Transverse colon (tissue), 4 donors: ENCODE results near the gene CCDC38. TPM values are rescaled to one million over a fixed set of nuclear protein-coding genes. Genes with fewer than 3 reads are reported as not detected.

Source experiments
- DNase-seq: peaks from one replicate; pipeline ENCODE4 v3.0.0-alpha.2; 2019
- H3K27ac ChIP-seq, 4 donors: fragments of 200-600 bp; sonication (generic); 2 replicates each; pipeline ENCODE4 v1.5.1; 2016 to 2018; ENCODE audit warnings: inconsistent platforms in 4 of 4
- H3K27me3 ChIP-seq: fragments of 200-600 bp; sonication (generic); 2 replicates; pipeline ENCODE4 v1.5.1; 2017; ENCODE audit warnings: inconsistent platforms
- H3K36me3 ChIP-seq, 4 donors: fragments of 200-600 bp; sonication (generic); 2 replicates each; pipeline ENCODE4 v1.5.1; 2017 to 2019; ENCODE audit warnings: inconsistent platforms in 4 of 4
- H3K4me1 ChIP-seq, 4 donors: fragments of 200-600 bp; sonication (generic); 2 replicates each; pipeline ENCODE4 v1.5.1; 2017 to 2020; ENCODE audit warnings: inconsistent platforms in 4 of 4
- H3K4me3 ChIP-seq, 4 donors: fragments of 200-600 bp; sonication (generic); 1 replicate in 1 of 4; 2 replicates in 3 of 4; pipeline versions ENCODE4 v1.5.1 to v1.6.1; 2017 to 2019; ENCODE audit warnings: inconsistent platforms in 4 of 4
- H3K9me3 ChIP-seq, 2 donors: fragments of 200-600 bp; sonication (generic); 2 replicates each; pipeline ENCODE4 v1.5.1; 2017 to 2019; ENCODE audit warnings: inconsistent platforms in 2 of 2
- EP300 ChIP-seq: sonication (generic); formaldehyde crosslinking; IDR thresholded peaks from one replicate; pipeline ENCODE4 v1.6.1; 2017; ENCODE audit warnings: antibody characterized with exemption, low read depth
- POLR2A ChIP-seq: fragments of 450-650 bp; IDR thresholded peaks from one replicate; pipeline ENCODE4 v1.6.1; 2016; ENCODE audit warnings: antibody characterized with exemption, mild to moderate bottlenecking, moderate library complexity
- POLR2AphosphoS5 ChIP-seq, 3 donors: sonication (generic); formaldehyde crosslinking; IDR thresholded peaks; one replicate each; pipeline ENCODE4 v1.6.1; 2016; ENCODE audit warnings: antibody characterized with exemption in 3 of 3
- WGBS, 2 donors: methylation state at CpG; one replicate each; pipeline ENCODE4 v1.1.5; 2018; ENCODE audit warnings: low coverage in 1 of 2; 5-methylcytosine and 5-hydroxymethylcytosine counted together
- in situ Hi-C, 4 donors: fragments of 200-750 bp; cut with MboI; loops; one replicate each; pipeline versions ENCODE4 v1.15.0 to v1.15.1; 2017; ENCODE audit warnings: low sequenced_read_pairs in 3 of 4, low pct_ligation_motif_present in 1 of 4, low pct_unique_long_range_greater_than_20kb in 1 of 4
- intact Hi-C: fragments of 100-400 bp; cut with DNase I; formaldehyde crosslinking; loops from one replicate; pipeline ENCODE4 v1.15.1; 2023; ENCODE audit warnings: low total_unique reads
- total RNA-seq, 4 donors: library from RNA; depleted of rRNA; stranded (reverse); fragments of >200 nt; gene quantifications; one replicate each; pipeline ENCODE4 v1.1.0, GENCODE V29; 2016
- TF ChIP-seq, protein P1 (sequence below), 5 experiments: fragments of 200-600 bp in 3 of 5; fragments of 450-650 bp in 2 of 5; sonication (generic) in 3 of 5; IDR thresholded peaks; 1 replicate in 2 of 5; 2 replicates in 3 of 5; pipeline ENCODE4 v1.5.1; 2016 to 2017; ENCODE audit warnings: antibody characterized with exemption in 5 of 5, inconsistent platforms in 3 of 5, mild to moderate bottlenecking in 2 of 5, moderate library complexity in 1 of 5

The CCDC38 gene
- total RNA-seq, 4 donors from 2014 or later, result not detected

DNA sequence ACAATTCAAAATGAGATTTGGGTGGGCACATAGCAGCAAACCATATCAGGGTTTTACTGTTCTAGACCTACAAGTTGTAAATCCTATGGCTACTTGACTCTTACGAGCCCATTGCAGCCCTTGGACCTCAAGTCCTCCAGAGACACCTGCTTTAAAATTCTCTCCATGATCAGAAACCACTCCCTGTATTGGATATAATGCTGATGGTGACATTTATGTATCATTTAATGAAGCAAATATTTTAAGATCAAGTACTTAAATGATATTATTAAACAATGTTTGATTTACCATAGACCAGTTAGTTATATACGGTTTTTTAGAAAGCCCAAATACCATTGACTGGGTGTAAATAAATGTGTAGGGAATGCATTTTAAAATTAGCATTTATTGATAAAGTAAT lies 24.9 kb upstream of the CCDC38 start:
- no peak overlapping the region for H3K4me3 ChIP-seq
- H3K9me3 ChIP-seq, result no peaks in the 10 kb centered on the region
- no peak overlapping the region for H3K27ac ChIP-seq
- no peaks in the 10 kb centered on the region for H3K27me3 ChIP-seq
- intact Hi-C loops (no loop called here), in situ Hi-C loops (no loop called here)
- no peaks in the 10 kb centered on the region for H3K36me3 ChIP-seq
- WGBS, 2 donors, result 92 to 97% methylated on average over 2 of the region's 2 CpGs
- no peaks in the 10 kb centered on the region for H3K4me1 ChIP-seq
- no peak for TF ChIP-seq EP300
- TF ChIP-seq, protein P1, sequence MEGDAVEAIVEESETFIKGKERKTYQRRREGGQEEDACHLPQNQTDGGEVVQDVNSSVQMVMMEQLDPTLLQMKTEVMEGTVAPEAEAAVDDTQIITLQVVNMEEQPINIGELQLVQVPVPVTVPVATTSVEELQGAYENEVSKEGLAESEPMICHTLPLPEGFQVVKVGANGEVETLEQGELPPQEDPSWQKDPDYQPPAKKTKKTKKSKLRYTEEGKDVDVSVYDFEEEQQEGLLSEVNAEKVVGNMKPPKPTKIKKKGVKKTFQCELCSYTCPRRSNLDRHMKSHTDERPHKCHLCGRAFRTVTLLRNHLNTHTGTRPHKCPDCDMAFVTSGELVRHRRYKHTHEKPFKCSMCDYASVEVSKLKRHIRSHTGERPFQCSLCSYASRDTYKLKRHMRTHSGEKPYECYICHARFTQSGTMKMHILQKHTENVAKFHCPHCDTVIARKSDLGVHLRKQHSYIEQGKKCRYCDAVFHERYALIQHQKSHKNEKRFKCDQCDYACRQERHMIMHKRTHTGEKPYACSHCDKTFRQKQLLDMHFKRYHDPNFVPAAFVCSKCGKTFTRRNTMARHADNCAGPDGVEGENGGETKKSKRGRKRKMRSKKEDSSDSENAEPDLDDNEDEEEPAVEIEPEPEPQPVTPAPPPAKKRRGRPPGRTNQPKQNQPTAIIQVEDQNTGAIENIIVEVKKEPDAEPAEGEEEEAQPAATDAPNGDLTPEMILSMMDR (IDR thresholded peaks at IDR 0.05), result no peak
- TF ChIP-seq POLR2AphosphoS5 (IDR thresholded peaks at IDR 0.05), result no peak
- TF ChIP-seq POLR2A, result no peak
- no peak for DNase-seq

DNA sequence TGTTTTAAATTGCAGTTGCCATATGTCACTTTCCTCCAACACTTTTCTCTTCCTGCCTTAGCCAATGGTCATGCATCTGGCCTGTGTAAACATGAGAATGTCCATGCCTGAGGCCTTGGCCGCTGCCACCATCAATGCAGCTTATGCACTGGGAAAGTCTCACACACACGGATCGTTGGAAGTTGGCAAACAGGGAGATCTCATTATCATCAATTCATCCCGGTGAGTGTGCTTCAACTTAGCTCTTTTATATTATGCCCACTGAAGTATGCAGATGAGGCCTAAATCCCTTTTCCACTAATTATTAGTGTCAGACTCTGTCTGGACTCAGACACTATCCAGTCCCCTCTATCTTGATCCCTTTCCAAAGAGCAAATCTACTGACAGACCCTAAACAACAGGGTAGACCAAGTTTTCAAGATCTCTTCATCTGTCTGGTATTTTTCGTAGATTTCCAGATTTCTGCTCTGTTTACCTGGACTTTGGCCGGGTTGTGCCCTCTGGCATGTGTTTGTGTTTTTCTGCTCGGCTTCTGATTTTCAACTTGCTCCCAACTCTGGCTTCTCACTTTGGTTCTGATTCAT lies 24.0 kb upstream of the CCDC38 start:
- TF ChIP-seq POLR2A (no peak), EP300 (no peak), POLR2AphosphoS5 (IDR thresholded peaks at IDR 0.05) (no peak)
- TF ChIP-seq, protein P1 (IDR thresholded peaks at IDR 0.05), result no peak

DNA sequence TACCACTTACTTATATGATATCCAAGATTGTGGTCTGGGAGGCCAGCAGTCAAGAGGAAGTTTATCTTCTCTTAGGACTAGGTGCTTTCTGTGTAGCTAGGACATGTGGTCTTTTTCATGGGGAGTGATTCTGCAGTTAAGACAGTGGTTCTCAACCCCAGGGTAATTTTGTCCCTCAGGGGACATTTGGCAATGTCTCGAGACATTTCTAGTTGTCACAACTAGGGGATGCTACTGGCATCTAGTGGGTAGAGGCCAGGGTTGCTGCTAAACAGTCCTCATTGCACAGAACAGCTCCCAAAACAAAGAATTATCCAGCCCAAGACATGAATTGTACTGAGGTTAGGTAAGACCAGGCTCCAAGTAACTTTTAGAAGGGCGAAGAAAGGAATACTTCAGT lies 20.7 kb upstream of the CCDC38 start:
- TF ChIP-seq, protein P1 (IDR thresholded peaks at IDR 0.05), result no peak
- TF ChIP-seq POLR2A (no peak), EP300 (no peak), POLR2AphosphoS5 (IDR thresholded peaks at IDR 0.05) (no peak)
- no peak overlapping the region for H3K27ac ChIP-seq
- 83 to 100% methylated on average over 1 to 2 of the region's 2 CpGs for WGBS, 2 donors
- DNase-seq, result no peak
- H3K4me3 ChIP-seq, result no peak overlapping the region
- intact Hi-C loops, result no loop called here
- no peaks in the 10 kb centered on the region for H3K9me3 ChIP-seq
- in situ Hi-C loops, result no loop called here
- no peaks in the 10 kb centered on the region for H3K36me3 ChIP-seq
- H3K4me1 ChIP-seq, result no peaks in the 10 kb centered on the region
- H3K27me3 ChIP-seq, result no peaks in the 10 kb centered on the region

More for the DNA sequence above, 24.0 kb upstream of the CCDC38 start:
- Histone ChIP-seq H3K4me3 (no peak overlapping the region), H3K27ac (no peak overlapping the region), H3K27me3 (no peaks in the 10 kb centered on the region), H3K36me3 (no peaks in the 10 kb centered on the region), H3K9me3 (no peaks in the 10 kb centered on the region), H3K4me1 (no peaks in the 10 kb centered on the region)
- WGBS, 2 donors, result 63 to 68% methylated on average over 7 of the region's 7 CpGs
- intact Hi-C loops (no loop called here), in situ Hi-C loops (no loop called here)
- no peak for DNase-seq

DNA sequence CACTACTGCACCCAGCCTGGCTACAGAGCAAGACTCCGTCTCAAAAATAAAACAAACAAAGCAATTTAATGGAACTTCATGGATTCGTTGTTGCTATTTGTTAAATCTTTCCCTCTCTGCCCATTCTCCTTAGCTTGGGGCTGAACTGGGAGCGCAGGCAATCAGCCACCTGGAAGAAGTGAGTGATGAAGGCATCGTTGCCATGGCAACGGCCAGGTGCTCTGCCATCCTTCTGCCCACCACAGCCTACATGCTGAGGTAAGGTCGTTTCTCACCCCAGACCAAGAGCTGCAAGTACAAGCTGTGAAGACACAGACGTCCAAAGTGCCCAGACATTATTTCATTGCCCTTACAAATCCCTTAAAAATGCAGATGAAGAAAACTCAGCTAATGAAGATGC lies 19.8 kb upstream of the CCDC38 start:
- H3K9me3 ChIP-seq, result no peaks in the 10 kb centered on the region
- in situ Hi-C loops, result no loop called here
- WGBS, 2 donors, result 67 to 75% methylated on average over 1 to 7 of the region's 7 CpGs
- no peak overlapping the region for H3K4me3 ChIP-seq
- no peaks in the 10 kb centered on the region for H3K4me1 ChIP-seq
- intact Hi-C loops, result no loop called here
- DNase-seq, result no peak
- TF ChIP-seq, protein P1 (IDR thresholded peaks at IDR 0.05), result no peak
- TF ChIP-seq EP300, result no peak
- no peak for TF ChIP-seq POLR2A
- TF ChIP-seq POLR2AphosphoS5 (IDR thresholded peaks at IDR 0.05), result no peak
- no peaks in the 10 kb centered on the region for H3K27me3 ChIP-seq
- H3K36me3 ChIP-seq, result no peaks in the 10 kb centered on the region
- H3K27ac ChIP-seq, result no peak overlapping the region
